Natural killer cell treated with Interleukin-12 subunit alpha and Interleukin-12 subunit beta and Interleukin-15 and Interleukin-18, amount 100 ng/mL, for 72 hours (primary cell): Measurements from ENCODE around the gene GKN2. TPM values are rescaled to one million over a fixed set of nuclear protein-coding genes. Genes with fewer than 3 reads are reported as not detected.

Experiments used
- ATAC-seq, 2 donors: fragments of 150-1000 bp; cut with Tn5 transposase in 1 of 2; sonication (Bioruptor Pico), chemical (Tn5 transposase) in 1 of 2; 2 replicates each; pipeline ENCODE4 v1.10.0; 2021
- DNase-seq: peaks from one replicate; pipeline ENCODE4 v3.0.0; 2022; ENCODE audit warnings: low spot score
- H3K27ac Mint-ChIP-seq, 2 donors: 1 replicate in 1 of 2; 2 replicates in 1 of 2; pipeline ENCODE4 v1.8.0; 2022; ENCODE audit warnings: mixed read lengths in 2 of 2, mild to moderate bottlenecking in 1 of 2, moderate library complexity in 1 of 2
- H3K27me3 Mint-ChIP-seq, 2 donors: 1 replicate in 1 of 2; 2 replicates in 1 of 2; pipeline ENCODE4 v1.8.0; 2022; ENCODE audit warnings: mixed read lengths in 2 of 2
- H3K36me3 Mint-ChIP-seq: one replicate; pipeline ENCODE4 v1.8.0; 2022; ENCODE audit warnings: mixed read lengths
- H3K4me1 Mint-ChIP-seq, 2 donors: 1 replicate in 1 of 2; 2 replicates in 1 of 2; pipeline ENCODE4 v1.8.0; 2022; ENCODE audit warnings: low read depth in 2 of 2, mixed read lengths in 2 of 2, mild to moderate bottlenecking in 1 of 2
- H3K4me3 Mint-ChIP-seq: one replicate; pipeline ENCODE4 v1.8.0; 2022; ENCODE audit warnings: mixed read lengths
- H3K9me3 Mint-ChIP-seq: 2 replicates; pipeline ENCODE4 v1.8.0; 2022; ENCODE audit warnings: mixed read lengths
- total RNA-seq, 2 donors: library from RNA; stranded (reverse); gene quantifications; one replicate each; pipeline ENCODE4 v1.2.3, GENCODE V29; 2022

The GKN2 gene, protein sequence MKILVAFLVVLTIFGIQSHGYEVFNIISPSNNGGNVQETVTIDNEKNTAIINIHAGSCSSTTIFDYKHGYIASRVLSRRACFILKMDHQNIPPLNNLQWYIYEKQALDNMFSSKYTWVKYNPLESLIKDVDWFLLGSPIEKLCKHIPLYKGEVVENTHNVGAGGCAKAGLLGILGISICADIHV
- total RNA-seq, result not detected

- no peak within 1 kb of the TSS for H3K27ac Mint-ChIP-seq
- DNase-seq, result no peak
- H3K4me3 Mint-ChIP-seq, result no peak within 1 kb of the TSS
- no peak for ATAC-seq
- peaks cover 19 to 48% of the 10 kb centered on the region in 2 donors for H3K27me3 Mint-ChIP-seq
- H3K4me1 Mint-ChIP-seq, result no peaks in the 10 kb centered on the region
- peaks cover 4% of the 10 kb centered on the region for H3K9me3 Mint-ChIP-seq
- H3K36me3 Mint-ChIP-seq, result no peaks in the 10 kb centered on the region
Observed at GRCh38 chr2:68952887-68953521, at the start of gene GKN2. GKN2 (minus strand) TSS chr2:68952893; CDS start chr2:68952861, 32 bp downstream.

DNA sequence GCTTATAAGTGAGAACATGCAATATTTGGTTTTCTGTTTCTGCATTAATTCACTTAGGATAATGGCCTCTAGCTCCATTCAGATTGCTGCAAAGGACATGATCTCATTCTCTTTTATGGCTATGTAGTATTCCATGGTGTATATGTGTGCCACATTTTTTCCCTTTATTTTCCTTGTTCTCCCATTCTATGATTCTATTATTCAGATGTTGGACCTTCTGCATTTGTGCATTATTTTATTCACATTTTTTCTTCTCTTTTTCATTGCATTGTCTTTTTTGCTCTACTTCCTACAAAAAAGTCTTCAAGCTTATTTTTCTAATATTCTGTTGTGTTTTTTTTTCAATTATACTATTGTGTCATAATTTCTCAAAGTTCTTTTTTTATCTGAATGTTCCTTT lies 49.2 kb upstream of the GKN2 start:
- no peak overlapping the region for H3K27ac Mint-ChIP-seq
- H3K4me3 Mint-ChIP-seq, result no peak overlapping the region
- H3K9me3 Mint-ChIP-seq, result peaks cover 5% of the 10 kb centered on the region
- no peaks in the 10 kb centered on the region for H3K4me1 Mint-ChIP-seq
- H3K36me3 Mint-ChIP-seq, result peaks cover 21% of the 10 kb centered on the region
- DNase-seq (no peak), ATAC-seq (no peak)
- peaks cover 42 to 71% of the 10 kb centered on the region in 2 donors for H3K27me3 Mint-ChIP-seq

GRCh38 chr2:68997401-68997800 lies 44.7 kb upstream of the GKN2 start:
- Mint-ChIP-seq H3K27ac (no peak overlapping the region), H3K27me3 (peaks cover 26 to 65% of the 10 kb centered on the region in 2 donors), H3K4me1 (no peaks in the 10 kb centered on the region), H3K4me3 (no peak overlapping the region), H3K36me3 (peaks cover 12% of the 10 kb centered on the region), H3K9me3 (peaks cover 5% of the 10 kb centered on the region)
- DNase-seq (no peak), ATAC-seq (no peak)

GRCh38 chr2:68995916-68996315 lies 43.2 kb upstream of the GKN2 start:
- H3K9me3 Mint-ChIP-seq, result no peaks in the 10 kb centered on the region
- H3K4me3 Mint-ChIP-seq, result no peak overlapping the region
- no peaks in the 10 kb centered on the region for H3K36me3 Mint-ChIP-seq
- H3K27ac Mint-ChIP-seq, result no peak overlapping the region
- peaks cover 16 to 53% of the 10 kb centered on the region in 2 donors for H3K27me3 Mint-ChIP-seq
- ATAC-seq (no peak), DNase-seq (no peak)
- H3K4me1 Mint-ChIP-seq, result no peaks in the 10 kb centered on the region

- ATAC-seq, result no peak
- H3K4me3 Mint-ChIP-seq, result no peak overlapping the region
- peaks cover 18 to 51% of the 10 kb centered on the region in 2 donors for H3K27me3 Mint-ChIP-seq
- no peak for DNase-seq
- no peaks in the 10 kb centered on the region for H3K4me1 Mint-ChIP-seq
- no peaks in the 10 kb centered on the region for H3K36me3 Mint-ChIP-seq
- H3K27ac Mint-ChIP-seq, result no peak overlapping the region
- H3K9me3 Mint-ChIP-seq, result no peaks in the 10 kb centered on the region
Observed at GRCh38 chr2:68994864-68995263, 42.2 kb upstream of the GKN2 start.

- Mint-ChIP-seq H3K27ac (no peak overlapping the region), H3K9me3 (no peaks in the 10 kb centered on the region), H3K27me3 (peaks cover 18 to 45% of the 10 kb centered on the region in 2 donors), H3K4me1 (no peaks in the 10 kb centered on the region), H3K4me3 (no peak overlapping the region), H3K36me3 (no peaks in the 10 kb centered on the region)
- DNase-seq, result no peak
- no peak for ATAC-seq
Observed at GRCh38 chr2:68993660-68994059, 41.0 kb upstream of the GKN2 start.

- ATAC-seq, result no peak
- no peaks in the 10 kb centered on the region for H3K36me3 Mint-ChIP-seq
- H3K27ac Mint-ChIP-seq, result no peak overlapping the region
- no peak for DNase-seq
- H3K9me3 Mint-ChIP-seq, result no peaks in the 10 kb centered on the region
- H3K4me1 Mint-ChIP-seq, result no peaks in the 10 kb centered on the region
- no peak overlapping the region for H3K4me3 Mint-ChIP-seq
- peaks cover 12 to 39% of the 10 kb centered on the region in 2 donors for H3K27me3 Mint-ChIP-seq
Observed at GRCh38 chr2:68992933-68993332, 40.2 kb upstream of the GKN2 start.

- Mint-ChIP-seq H3K36me3 (no peaks in the 10 kb centered on the region), H3K4me1 (no peaks in the 10 kb centered on the region), H3K4me3 (no peak overlapping the region)
Observed at GRCh38 chr2:68992341-68992740, 39.6 kb upstream of the GKN2 start.

GRCh38 chr2:68989035-68989434 lies 36.3 kb upstream of the GKN2 start:
- H3K27ac Mint-ChIP-seq, result no peak overlapping the region
- peaks cover 14 to 30% of the 10 kb centered on the region in 2 donors for H3K27me3 Mint-ChIP-seq
- no peaks in the 10 kb centered on the region for H3K36me3 Mint-ChIP-seq
- no peaks in the 10 kb centered on the region for H3K9me3 Mint-ChIP-seq
- no peaks in the 10 kb centered on the region for H3K4me1 Mint-ChIP-seq
- no peak overlapping the region for H3K4me3 Mint-ChIP-seq
- DNase-seq (no peak), ATAC-seq (no peak)

More at GRCh38 chr2:68992341-68992740, 39.6 kb upstream of the GKN2 start:
- Mint-ChIP-seq H3K9me3 (no peaks in the 10 kb centered on the region), H3K27ac (no peak overlapping the region), H3K27me3 (peaks cover 12 to 39% of the 10 kb centered on the region in 2 donors)
- no peak for DNase-seq
- ATAC-seq, result no peak

GRCh38 chr2:68987021-68987503 lies 34.4 kb upstream of the GKN2 start:
- ATAC-seq (no peak), DNase-seq (no peak)
- Mint-ChIP-seq H3K4me1 (no peaks in the 10 kb centered on the region), H3K27me3 (peaks cover 14 to 24% of the 10 kb centered on the region in 2 donors), H3K9me3 (no peaks in the 10 kb centered on the region), H3K36me3 (no peaks in the 10 kb centered on the region), H3K27ac (no peak overlapping the region), H3K4me3 (no peak overlapping the region)

GRCh38 chr2:68980956-68981355 lies 28.3 kb upstream of the GKN2 start:
- H3K27ac Mint-ChIP-seq, result no peak overlapping the region
- H3K4me3 Mint-ChIP-seq, result no peak overlapping the region
- H3K4me1 Mint-ChIP-seq, result no peaks in the 10 kb centered on the region
- ATAC-seq, result no peak
- no peaks in the 10 kb centered on the region for H3K9me3 Mint-ChIP-seq
- no peak for DNase-seq
- H3K27me3 Mint-ChIP-seq, result peaks cover 26 to 49% of the 10 kb centered on the region in 2 donors
- no peaks in the 10 kb centered on the region for H3K36me3 Mint-ChIP-seq

GRCh38 chr2:68978098-68978497 lies 25.4 kb upstream of the GKN2 start:
- Mint-ChIP-seq H3K27ac (no peak overlapping the region), H3K27me3 (peaks cover 31 to 40% of the 10 kb centered on the region in 2 donors), H3K9me3 (no peaks in the 10 kb centered on the region), H3K4me3 (no peak overlapping the region), H3K36me3 (no peaks in the 10 kb centered on the region), H3K4me1 (no peaks in the 10 kb centered on the region)
- ATAC-seq (no peak), DNase-seq (no peak)

- no peak for DNase-seq
- no peak overlapping the region for H3K27ac Mint-ChIP-seq
- no peaks in the 10 kb centered on the region for H3K36me3 Mint-ChIP-seq
- no peak overlapping the region for H3K4me3 Mint-ChIP-seq
- H3K27me3 Mint-ChIP-seq, result peaks cover 35 to 40% of the 10 kb centered on the region in 2 donors
- H3K9me3 Mint-ChIP-seq, result no peaks in the 10 kb centered on the region
- H3K4me1 Mint-ChIP-seq, result no peaks in the 10 kb centered on the region
- no peak for ATAC-seq
Observed at GRCh38 chr2:68977453-68977852, 24.8 kb upstream of the GKN2 start.

- Mint-ChIP-seq H3K27ac (no peak overlapping the region), H3K36me3 (no peaks in the 10 kb centered on the region), H3K4me3 (no peak overlapping the region), H3K9me3 (no peaks in the 10 kb centered on the region), H3K27me3 (peaks cover 29 to 31% of the 10 kb centered on the region in 2 donors), H3K4me1 (no peaks in the 10 kb centered on the region)
- ATAC-seq (no peak), DNase-seq (no peak)
Observed at GRCh38 chr2:68975844-68976243, 23.2 kb upstream of the GKN2 start.
